Ovary (tissue), 3 donors: ENCODE measurements around the gene ZDHHC22.

Source experiments
- CTCF ChIP-seq, 3 donors: fragments of 450-650 bp in 2 of 3; fragments of 200-600 bp in 1 of 3; IDR thresholded peaks; one replicate each; pipeline versions ENCODE4 v1.5.1 to v1.8.0; 2016 to 2022; ENCODE audit warnings: antibody characterized with exemption in 3 of 3, mild to moderate bottlenecking in 1 of 3
- POLR2A ChIP-seq: fragments of 450-650 bp; IDR thresholded peaks from one replicate; pipeline ENCODE4 v1.6.1; 2017; ENCODE audit warnings: antibody characterized with exemption, mild to moderate bottlenecking, moderate library complexity
- donor health status: DM: no; HTN: no; CAD: no.

DNA sequence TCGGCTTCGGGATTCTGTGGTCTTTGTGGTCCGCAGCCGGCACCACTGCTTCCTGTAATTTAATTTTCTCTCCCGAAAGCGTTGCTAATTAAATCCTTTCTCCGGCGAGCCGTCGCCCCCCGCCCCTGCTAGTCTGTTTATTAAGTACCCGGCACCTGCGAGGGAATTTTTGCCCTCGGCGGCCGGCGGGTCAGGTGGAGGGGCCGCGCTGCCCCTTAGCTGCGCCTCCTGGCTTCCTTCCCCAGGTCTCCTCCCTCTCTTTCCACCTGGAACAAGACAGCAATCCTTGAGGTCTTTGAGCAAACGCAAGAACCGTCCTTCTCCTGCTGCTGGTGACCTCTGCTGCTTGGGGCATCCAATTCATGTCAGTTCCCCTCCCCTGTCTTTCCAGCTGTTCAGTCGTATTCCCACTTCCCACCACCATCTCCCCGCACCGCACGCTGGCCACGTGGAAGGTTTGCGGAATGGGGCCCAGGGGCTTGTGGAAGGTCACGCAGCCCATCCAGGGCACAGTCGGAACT, 16.2 kb downstream of the ZDHHC22 start:
- no peak for TF ChIP-seq CTCF (IDR thresholded peaks at IDR 0.05)
- TF ChIP-seq POLR2A, result no peak
